HepG2 (cell line): ENCODE data around the gene ERBB4. TPM values are rescaled to one million over a fixed set of nuclear protein-coding genes. Genes with fewer than 3 reads are reported as not detected.

Experiments
- ATAC-seq: fragments of 200-7000 bp; cut with Tn5 transposase; 3 replicates; pipeline ENCODE4 v1.9.1; 2020; ENCODE audit warnings: mild to moderate bottlenecking, moderate library complexity
- BruUV-seq: library from RNA; stranded (reverse); fragments of 400-500 nt; replicated peaks from 2 replicates; lab custom pipeline; 2021; lab: Mats Ljungman, UMichigan
- CTCF ChIA-PET: fragments of 300-600 bp; formaldehyde crosslinking; extraction: SDS; loops from one replicate; lab custom pipeline; 2021; ENCODE audit warnings: low total read pairs, inconsistent platforms, low intra/inter-chr PET ratio; lab: Yijun Ruan, JAX
- POLR2A ChIA-PET: fragments of 350-600 bp; sonication (Branson Sonifier 250); formaldehyde crosslinking; loops from one replicate; lab custom pipeline; 2020; ENCODE audit warnings: antibody characterized with exemption, inconsistent platforms; lab: Yijun Ruan, JAX
- DNase-seq: peaks from one replicate; pipeline ENCODE4 v3.0.0-alpha.2; 2015; ENCODE audit warnings: low spot score
- FAIRE-seq: peaks from 3 replicates; lab custom pipeline; 2011; peaks lifted over from hg19 to GRCh38; lab: Jason Lieb, UNC
- H2AFZ ChIP-seq: one replicate; pipeline ENCODE4 v1.6.1; 2011; ENCODE audit warnings: low read length, inconsistent platforms
- H3K27ac ChIP-seq: fragments of 300-600 bp; 3 replicates; pipeline ENCODE4 v1.8.0; 2011; ENCODE audit warnings: mixed run types, mild to moderate bottlenecking, mixed read lengths, low read length, inconsistent platforms; ENCODE audit not compliant: insufficient read depth; ENCODE audit errors: extremely low read length
- H3K27me3 ChIP-seq, 2 experiments: fragments of 200-600 bp in 1 of 2; 2 replicates in 1 of 2; 3 replicates in 1 of 2; pipeline versions ENCODE4 v1.6.0 to v1.8.0; 2011; ENCODE audit warnings: low read length in 2 of 2, mild to moderate bottlenecking in 2 of 2, moderate library complexity in 2 of 2, inconsistent platforms in 1 of 2; ENCODE audit not compliant: insufficient read depth in 2 of 2, control insufficient read depth in 1 of 2
- H3K36me3 ChIP-seq, 2 experiments: fragments of 200-600 bp in 1 of 2; replicated peaks in 1 of 2; 2 replicates in 1 of 2; 3 replicates in 1 of 2; pipeline versions ENCODE4 v1.5.1 to v1.8.0; 2011; ENCODE audit warnings: low read length in 2 of 2, inconsistent platforms in 1 of 2; ENCODE audit not compliant: insufficient read depth in 2 of 2, control insufficient read depth in 1 of 2
- H3K4me1 ChIP-seq: 2 replicates; pipeline ENCODE4 v1.5.1; 2012; ENCODE audit warnings: low read length, inconsistent platforms; ENCODE audit not compliant: insufficient read depth
- H3K4me2 ChIP-seq: 2 replicates; pipeline ENCODE4 v1.6.0; 2011; ENCODE audit warnings: low read depth, low read length, inconsistent platforms
- H3K4me3 ChIP-seq, 3 experiments: fragments of 200-600 bp in 1 of 3; sonication (generic), shearing (Covaris generic) in 1 of 3; replicated peaks in 1 of 3; 2 replicates each; pipeline ENCODE4 v1.5.1; 2011 to 2016; ENCODE audit warnings: low read length in 3 of 3, inconsistent platforms in 2 of 3, low read depth in 2 of 3, mild to moderate bottlenecking in 2 of 3, control low read depth in 1 of 3, mixed read lengths in 1 of 3; ENCODE audit not compliant: insufficient read depth in 1 of 3
- H3K79me2 ChIP-seq: one replicate; pipeline ENCODE4 v1.6.1; 2011; ENCODE audit warnings: low read length, inconsistent platforms; ENCODE audit not compliant: insufficient read depth
- H3K9ac ChIP-seq: 2 replicates; pipeline ENCODE4 v1.6.0; 2011; ENCODE audit warnings: mild to moderate bottlenecking, low read depth, low read length, inconsistent platforms; ENCODE audit not compliant: insufficient read depth
- H3K9me3 ChIP-seq: 2 replicates; pipeline ENCODE4 v1.5.1; 2012; ENCODE audit warnings: mild to moderate bottlenecking, low read length
- H4K20me1 ChIP-seq: 2 replicates; pipeline ENCODE4 v1.6.0; 2011; ENCODE audit warnings: inconsistent platforms, mild to moderate bottlenecking, low read length, moderate library complexity; ENCODE audit not compliant: insufficient read depth
- CREB1 ChIP-seq, 2 experiments: fragments of 450-650 bp in 1 of 2; IDR thresholded peaks; 2 replicates each; pipeline ENCODE4 v1.6.1; 2016 to 2017; ENCODE audit warnings: control low read depth in 1 of 2, mild to moderate bottlenecking in 1 of 2, missing compliant biosample characterization in 1 of 2, missing genetic modification characterization in 1 of 2
- CREM ChIP-seq, 2 experiments: sonication (generic) in 1 of 2; formaldehyde crosslinking in 1 of 2; IDR thresholded peaks; 2 replicates each; pipeline versions ENCODE4 v1.4.0 to v1.6.1; 2016 to 2020; ENCODE audit warnings: antibody characterized with exemption in 1 of 2, mild to moderate bottlenecking in 1 of 2, missing genetic modification reagents in 1 of 2
- HOXA5 ChIP-seq: sonication (generic); formaldehyde crosslinking; IDR thresholded peaks from 2 replicates; pipeline ENCODE4 v1.4.0; 2020; ENCODE audit warnings: missing genetic modification reagents
- PHF5A ChIP-seq: IDR thresholded peaks from one replicate; pipeline ENCODE4 v1.6.1; 2018; ENCODE audit warnings: low read depth, missing genetic modification reagents; ENCODE audit not compliant: unreplicated experiment
- POLR2AphosphoS2 ChIP-seq: IDR thresholded peaks from 2 replicates; pipeline ENCODE4 v1.6.1; 2011; ENCODE audit warnings: low read depth, low read length, improper control_type of control experiment
- SP2 ChIP-seq: sonication (generic); formaldehyde crosslinking; IDR thresholded peaks from 2 replicates; pipeline ENCODE4 v1.5.1; 2020; ENCODE audit warnings: mild to moderate bottlenecking, missing genetic modification reagents
- TCF7 ChIP-seq: sonication (generic); IDR thresholded peaks from 2 replicates; pipeline ENCODE4 v1.6.1; 2016; ENCODE audit warnings: antibody characterized with exemption, low read depth
- ZMYM2 ChIP-seq: sonication (generic); formaldehyde crosslinking; IDR thresholded peaks from 2 replicates; pipeline ENCODE4 v1.8.0; 2022; ENCODE audit warnings: mild to moderate bottlenecking, missing genetic modification reagents
- ZNF737 ChIP-seq: sonication (generic); formaldehyde crosslinking; IDR thresholded peaks from 2 replicates; pipeline ENCODE4 v1.5.0; 2020; ENCODE audit warnings: missing genetic modification reagents, mild to moderate bottlenecking, borderline replicate concordance
- ZNF75D ChIP-seq: sonication (generic); formaldehyde crosslinking; IDR thresholded peaks from 2 replicates; pipeline ENCODE4 v1.8.1; 2023; ENCODE audit warnings: missing genetic modification reagents, mild to moderate bottlenecking, borderline replicate concordance
- ZNF883 ChIP-seq: sonication (generic); formaldehyde crosslinking; IDR thresholded peaks from 2 replicates; pipeline ENCODE4 v1.5.1; 2020; ENCODE audit warnings: mild to moderate bottlenecking, missing genetic modification reagents; ENCODE audit errors: not compliant biosample characterization
- WGBS: methylation state at CpG from one replicate; pipeline ENCODE4 v1.1.6; 2017; ENCODE audit warnings: low lambda C conversion rate; 5-methylcytosine and 5-hydroxymethylcytosine counted together
- in situ Hi-C: cut with HindIII; loops from 2 replicates; pipeline ENCODE4 v1.10.0; 2017; ENCODE audit warnings: low pct_unique_long_range_greater_than_20kb; ENCODE audit not compliant: extremely low pct_ligation_motif_present
- intact Hi-C: fragments of 100-400 bp; cut with micrococcal nuclease; formaldehyde crosslinking; loops from one replicate; pipeline ENCODE4 v1.10.0; 2022; ENCODE audit not compliant: unreplicated experiment
- polyA plus RNA-seq, 8 experiments: library from polyadenylated mRNA; depleted of rRNA in 3 of 8; stranded (reverse) in 7 of 8; unstranded in 1 of 8; fragments of >200 nt; fragmentation: Illumina TruSeq in 4 of 8; extraction: Trizol in 4 of 8; gene quantifications; 2 replicates each; pipeline versions ENCODE4 v1.2.1 to v1.2.3, GENCODE V29; 2011 to 2016; ENCODE audit warnings: low read depth in 4 of 8, missing spikeins in 1 of 8, mixed read lengths in 1 of 8; ENCODE audit not compliant: insufficient read depth in 1 of 8
- total RNA-seq, 5 experiments: library from RNA; depleted of rRNA; stranded (reverse); fragments of >200 nt; fragmentation: Illumina TruSeq; extraction: Trizol; gene quantifications; 2 replicates each; pipeline ENCODE4 v1.2.3, GENCODE V29; 2016; ENCODE audit warnings: low read depth in 1 of 5
- TF ChIP-seq, protein P1 (sequence below): sonication (generic); formaldehyde crosslinking; IDR thresholded peaks from 2 replicates; pipeline ENCODE4 v1.5.1; 2020; ENCODE audit warnings: mild to moderate bottlenecking, missing genetic modification reagents, moderate library complexity
- TF ChIP-seq, protein P2 (sequence below): sonication (generic); formaldehyde crosslinking; IDR thresholded peaks from 2 replicates; pipeline ENCODE4 v1.8.1; 2023; ENCODE audit warnings: missing genetic modification reagents, inconsistent platforms, borderline replicate concordance
- TF ChIP-seq, protein P3 (sequence below): sonication (generic); formaldehyde crosslinking; IDR thresholded peaks from 2 replicates; pipeline ENCODE4 v1.8.0; 2022; ENCODE audit warnings: mild to moderate bottlenecking, missing genetic modification reagents, moderate library complexity
- TF ChIP-seq, protein P4 (sequence below), 2 experiments: sonication (generic) in 1 of 2; formaldehyde crosslinking in 1 of 2; IDR thresholded peaks; 2 replicates each; pipeline versions ENCODE4 v1.5.1 to v1.6.1; 2011 to 2020; ENCODE audit warnings: borderline replicate concordance in 1 of 2, low read depth in 1 of 2, low read length in 1 of 2, mild to moderate bottlenecking in 1 of 2, missing genetic modification reagents in 1 of 2, moderate library complexity in 1 of 2
- TF ChIP-seq, protein P5 (sequence below): sonication (generic); formaldehyde crosslinking; IDR thresholded peaks from 2 replicates; pipeline ENCODE4 v1.5.0; 2020; ENCODE audit warnings: missing genetic modification reagents, mild to moderate bottlenecking, borderline replicate concordance

ERBB4 gene
- total and polyA plus RNA-seq, 2 of the 13 experiments (the other 11 are each of a cell fraction or from before 2014, with no cell fraction given) = not detected

DNA sequence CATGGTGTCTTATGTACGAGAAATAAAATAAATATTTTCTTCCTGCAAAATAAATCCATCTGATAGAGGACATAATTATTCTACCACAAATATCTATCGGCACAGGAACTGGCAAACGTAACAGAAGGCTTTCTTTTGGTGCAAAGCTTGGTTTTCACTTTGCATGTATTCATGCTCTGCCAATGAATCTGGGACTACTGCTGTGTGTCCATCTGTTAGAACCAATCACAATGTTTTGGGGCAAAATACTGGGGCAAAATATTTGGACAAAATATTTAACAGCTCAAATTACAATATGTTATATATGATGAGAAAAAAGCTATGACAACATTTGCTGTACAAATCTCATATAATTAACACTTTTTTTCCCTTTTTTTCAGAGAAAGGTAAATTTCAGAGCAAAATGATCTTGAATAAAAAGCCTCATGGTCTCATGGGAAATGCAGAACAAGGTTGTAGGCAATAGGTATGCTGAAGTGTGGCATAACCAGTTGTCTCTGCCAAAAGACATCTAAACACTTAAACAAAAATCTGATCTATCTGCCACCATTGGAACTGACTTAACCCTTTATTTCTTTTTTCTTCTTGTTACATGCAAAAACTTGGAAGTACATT is 1059.0 kb downstream of the ERBB4 start:
- TF ChIP-seq, protein P1, sequence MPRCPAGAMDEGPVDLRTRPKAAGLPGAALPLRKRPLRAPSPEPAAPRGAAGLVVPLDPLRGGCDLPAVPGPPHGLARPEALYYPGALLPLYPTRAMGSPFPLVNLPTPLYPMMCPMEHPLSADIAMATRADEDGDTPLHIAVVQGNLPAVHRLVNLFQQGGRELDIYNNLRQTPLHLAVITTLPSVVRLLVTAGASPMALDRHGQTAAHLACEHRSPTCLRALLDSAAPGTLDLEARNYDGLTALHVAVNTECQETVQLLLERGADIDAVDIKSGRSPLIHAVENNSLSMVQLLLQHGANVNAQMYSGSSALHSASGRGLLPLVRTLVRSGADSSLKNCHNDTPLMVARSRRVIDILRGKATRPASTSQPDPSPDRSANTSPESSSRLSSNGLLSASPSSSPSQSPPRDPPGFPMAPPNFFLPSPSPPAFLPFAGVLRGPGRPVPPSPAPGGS (CRISPR knock-in tag) = no peak
- TF ChIP-seq ZNF75D (no peak), HOXA5 (CRISPR knock-in tag) (no peak), CREM (IDR thresholded peaks at IDR 0.05) (no peak), CREM (CRISPR knock-in tag; IDR thresholded peaks at IDR 0.05) (no peak), ZNF737 (no peak), ZMYM2 (CRISPR knock-in tag) (no peak), ZNF883 (CRISPR knock-in tag) (no peak), CREB1 (IDR thresholded peaks at IDR 0.05) (no peak), CREB1 (CRISPR knock-in tag; IDR thresholded peaks at IDR 0.05) (no peak), TCF7 (no peak), POLR2AphosphoS2 (no peak), PHF5A (CRISPR knock-in tag) (no peak), SP2 (no peak)
- TF ChIP-seq, protein P2, sequence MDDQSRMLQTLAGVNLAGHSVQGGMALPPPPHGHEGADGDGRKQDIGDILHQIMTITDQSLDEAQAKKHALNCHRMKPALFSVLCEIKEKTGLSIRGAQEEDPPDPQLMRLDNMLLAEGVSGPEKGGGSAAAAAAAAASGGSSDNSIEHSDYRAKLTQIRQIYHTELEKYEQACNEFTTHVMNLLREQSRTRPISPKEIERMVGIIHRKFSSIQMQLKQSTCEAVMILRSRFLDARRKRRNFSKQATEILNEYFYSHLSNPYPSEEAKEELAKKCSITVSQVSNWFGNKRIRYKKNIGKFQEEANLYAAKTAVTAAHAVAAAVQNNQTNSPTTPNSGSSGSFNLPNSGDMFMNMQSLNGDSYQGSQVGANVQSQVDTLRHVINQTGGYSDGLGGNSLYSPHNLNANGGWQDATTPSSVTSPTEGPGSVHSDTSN (CRISPR knock-in tag) = no peak
- TF ChIP-seq, protein P3, sequence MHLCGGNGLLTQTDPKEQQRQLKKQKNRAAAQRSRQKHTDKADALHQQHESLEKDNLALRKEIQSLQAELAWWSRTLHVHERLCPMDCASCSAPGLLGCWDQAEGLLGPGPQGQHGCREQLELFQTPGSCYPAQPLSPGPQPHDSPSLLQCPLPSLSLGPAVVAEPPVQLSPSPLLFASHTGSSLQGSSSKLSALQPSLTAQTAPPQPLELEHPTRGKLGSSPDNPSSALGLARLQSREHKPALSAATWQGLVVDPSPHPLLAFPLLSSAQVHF (CRISPR knock-in tag) = no peak
- TF ChIP-seq, protein P4, sequence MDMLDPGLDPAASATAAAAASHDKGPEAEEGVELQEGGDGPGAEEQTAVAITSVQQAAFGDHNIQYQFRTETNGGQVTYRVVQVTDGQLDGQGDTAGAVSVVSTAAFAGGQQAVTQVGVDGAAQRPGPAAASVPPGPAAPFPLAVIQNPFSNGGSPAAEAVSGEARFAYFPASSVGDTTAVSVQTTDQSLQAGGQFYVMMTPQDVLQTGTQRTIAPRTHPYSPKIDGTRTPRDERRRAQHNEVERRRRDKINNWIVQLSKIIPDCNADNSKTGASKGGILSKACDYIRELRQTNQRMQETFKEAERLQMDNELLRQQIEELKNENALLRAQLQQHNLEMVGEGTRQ (IDR thresholded peaks at IDR 0.05; ENCODE audit: low read depth, low read length) = no peak
- TF ChIP-seq, protein P4 (CRISPR knock-in tag; IDR thresholded peaks at IDR 0.05; ENCODE audit: borderline replicate concordance) = no peak
- TF ChIP-seq, protein P5, sequence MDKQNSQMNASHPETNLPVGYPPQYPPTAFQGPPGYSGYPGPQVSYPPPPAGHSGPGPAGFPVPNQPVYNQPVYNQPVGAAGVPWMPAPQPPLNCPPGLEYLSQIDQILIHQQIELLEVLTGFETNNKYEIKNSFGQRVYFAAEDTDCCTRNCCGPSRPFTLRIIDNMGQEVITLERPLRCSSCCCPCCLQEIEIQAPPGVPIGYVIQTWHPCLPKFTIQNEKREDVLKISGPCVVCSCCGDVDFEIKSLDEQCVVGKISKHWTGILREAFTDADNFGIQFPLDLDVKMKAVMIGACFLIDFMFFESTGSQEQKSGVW (CRISPR knock-in tag) = no peak
- TF ChIP-seq, all 625 proteins: peak for 0
- ATAC-seq (no peak), FAIRE-seq (no peak), DNase-seq (no peak)
- Histone ChIP-seq H3K27ac (no peak overlapping the region), H3K4me2 (no peak overlapping the region), H3K4me3 (no peak overlapping the region), H3K9me3 (no peaks in the 10 kb centered on the region), H4K20me1 (no peaks in the 10 kb centered on the region), H2AFZ (no peak overlapping the region), H3K79me2 (no peaks in the 10 kb centered on the region), H3K36me3 (no peaks in the 10 kb centered on the region), H3K9ac (no peak overlapping the region), H3K27me3 (no peaks in the 10 kb centered on the region), H3K4me1 (no peaks in the 10 kb centered on the region)
- CTCF ChIA-PET = no interaction called here
- BruUV-seq = no TSS peak
- POLR2A ChIA-PET = no interaction called here
- 0% methylated on average over 3 of the region's 3 CpGs for WGBS
- intact Hi-C loops (no loop called here), in situ Hi-C loops (no loop called here)
